ENCODE data around the gene CFAP97D2. TPM values are rescaled to one million over a fixed set of nuclear protein-coding genes. Genes with fewer than 3 reads are reported as not detected.
A peak's percentile ranks its signal among the peaks of the same experiment; 100 is the strongest.

CFAP97D2 gene
- total RNA-seq, 1 experiment from 2014 or later = not detected

DNA sequence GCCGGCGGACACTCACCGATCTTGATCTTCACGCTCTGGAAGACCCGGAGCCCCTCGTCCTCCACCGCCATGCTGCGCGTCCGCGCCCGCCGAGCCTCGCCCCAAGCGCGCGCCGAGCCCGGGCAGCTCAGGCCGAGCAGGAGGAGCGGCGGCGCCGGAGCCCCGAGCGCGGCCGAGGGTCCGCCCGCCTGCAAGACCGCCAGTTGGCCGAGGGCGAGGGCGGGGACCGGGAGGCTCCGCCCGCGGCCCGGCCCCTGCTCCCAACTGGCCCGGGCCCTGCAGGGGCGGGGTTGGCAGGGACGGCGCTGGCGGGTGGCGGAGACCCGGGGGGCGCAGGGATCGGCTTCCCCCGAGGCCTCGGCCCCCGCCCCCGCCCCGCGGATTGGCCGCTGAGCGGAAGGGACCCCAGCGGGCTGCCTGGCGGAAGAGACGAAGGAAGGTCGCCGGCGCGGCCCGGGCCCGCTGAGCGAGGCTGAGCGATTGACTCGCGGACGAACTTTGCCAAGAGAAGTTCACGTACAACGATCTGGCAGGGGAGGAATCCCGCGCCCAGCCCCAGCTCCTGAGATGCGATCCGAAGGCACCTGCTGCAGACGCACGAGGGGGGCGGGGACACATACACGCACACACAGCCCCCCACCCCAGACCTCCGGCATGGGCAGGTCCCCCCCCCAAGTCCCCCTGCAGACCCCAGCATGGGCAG lies 46.5 kb upstream of the CFAP97D2 start, which contains the start of gene RASA3:
Gene RASA3 (minus strand): TSS at position 205 of the 703 bp plus-strand sequence. CDS start 134 bp downstream, at position 71.
- ChIA-PET POLR2A (no interaction called here), CTCF (interaction anchor here (2.5 kb wide), 1 partner anchor 20 kb away, joined by 8 read pairs; no protein-coding TSS in a partner anchor)
- DNase-seq (ENCODE audit: low spot score) = peak; percentile 83
- 0 out of 2 replicates have a peak, but pooled peaks cover under 1% of the 10 kb centered on the region for H3K36me3 Mint-ChIP-seq
- peak; percentile 89 for ATAC-seq
- H3K27me3 Mint-ChIP-seq (ENCODE audit: low read depth) = peaks cover 10% of the 10 kb centered on the region
- H3K4me3 Mint-ChIP-seq = peak within 1 kb of the TSS; percentile 93
- peaks cover 46% of the 10 kb centered on the region for H3K4me1 Mint-ChIP-seq
- peak within 1 kb of the TSS; percentile 46; the same call in 1 of the 2 replicates for H3K27ac Mint-ChIP-seq
- H3K9me3 Mint-ChIP-seq = peaks cover 3% of the 10 kb centered on the region; the same call in 1 of the 2 replicates
- TF ChIP-seq, protein P1, sequence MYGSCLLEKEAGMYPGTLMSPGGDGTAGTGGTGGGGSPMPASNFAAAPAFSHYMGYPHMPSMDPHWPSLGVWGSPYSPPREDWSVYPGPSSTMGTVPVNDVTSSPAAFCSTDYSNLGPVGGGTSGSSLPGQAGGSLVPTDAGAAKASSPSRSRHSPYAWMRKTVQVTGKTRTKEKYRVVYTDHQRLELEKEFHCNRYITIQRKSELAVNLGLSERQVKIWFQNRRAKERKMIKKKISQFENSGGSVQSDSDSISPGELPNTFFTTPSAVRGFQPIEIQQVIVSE (CRISPR knock-in tag; IDR thresholded peaks at IDR 0.05; ENCODE audit: borderline replicate concordance) = no peak
- TF ChIP-seq FOXK1 (CRISPR knock-in tag; IDR thresholded peaks at IDR 0.05) = no peak
- TF ChIP-seq, protein P2, sequence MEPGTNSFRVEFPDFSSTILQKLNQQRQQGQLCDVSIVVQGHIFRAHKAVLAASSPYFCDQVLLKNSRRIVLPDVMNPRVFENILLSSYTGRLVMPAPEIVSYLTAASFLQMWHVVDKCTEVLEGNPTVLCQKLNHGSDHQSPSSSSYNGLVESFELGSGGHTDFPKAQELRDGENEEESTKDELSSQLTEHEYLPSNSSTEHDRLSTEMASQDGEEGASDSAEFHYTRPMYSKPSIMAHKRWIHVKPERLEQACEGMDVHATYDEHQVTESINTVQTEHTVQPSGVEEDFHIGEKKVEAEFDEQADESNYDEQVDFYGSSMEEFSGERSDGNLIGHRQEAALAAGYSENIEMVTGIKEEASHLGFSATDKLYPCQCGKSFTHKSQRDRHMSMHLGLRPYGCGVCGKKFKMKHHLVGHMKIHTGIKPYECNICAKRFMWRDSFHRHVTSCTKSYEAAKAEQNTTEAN (CRISPR knock-in tag; IDR thresholded peaks at IDR 0.05) = 0 out of 2 replicates have a peak, but pooled peaks have one; percentile 22
- TF ChIP-seq, protein P3, sequence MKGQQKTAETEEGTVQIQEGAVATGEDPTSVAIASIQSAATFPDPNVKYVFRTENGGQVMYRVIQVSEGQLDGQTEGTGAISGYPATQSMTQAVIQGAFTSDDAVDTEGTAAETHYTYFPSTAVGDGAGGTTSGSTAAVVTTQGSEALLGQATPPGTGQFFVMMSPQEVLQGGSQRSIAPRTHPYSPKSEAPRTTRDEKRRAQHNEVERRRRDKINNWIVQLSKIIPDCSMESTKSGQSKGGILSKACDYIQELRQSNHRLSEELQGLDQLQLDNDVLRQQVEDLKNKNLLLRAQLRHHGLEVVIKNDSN (CRISPR knock-in tag; IDR thresholded peaks at IDR 0.05) = no peak
- no peak for TF ChIP-seq FOXP1 (CRISPR knock-in tag; IDR thresholded peaks at IDR 0.05; ENCODE audit: borderline replicate concordance)
- TF ChIP-seq, protein P4, sequence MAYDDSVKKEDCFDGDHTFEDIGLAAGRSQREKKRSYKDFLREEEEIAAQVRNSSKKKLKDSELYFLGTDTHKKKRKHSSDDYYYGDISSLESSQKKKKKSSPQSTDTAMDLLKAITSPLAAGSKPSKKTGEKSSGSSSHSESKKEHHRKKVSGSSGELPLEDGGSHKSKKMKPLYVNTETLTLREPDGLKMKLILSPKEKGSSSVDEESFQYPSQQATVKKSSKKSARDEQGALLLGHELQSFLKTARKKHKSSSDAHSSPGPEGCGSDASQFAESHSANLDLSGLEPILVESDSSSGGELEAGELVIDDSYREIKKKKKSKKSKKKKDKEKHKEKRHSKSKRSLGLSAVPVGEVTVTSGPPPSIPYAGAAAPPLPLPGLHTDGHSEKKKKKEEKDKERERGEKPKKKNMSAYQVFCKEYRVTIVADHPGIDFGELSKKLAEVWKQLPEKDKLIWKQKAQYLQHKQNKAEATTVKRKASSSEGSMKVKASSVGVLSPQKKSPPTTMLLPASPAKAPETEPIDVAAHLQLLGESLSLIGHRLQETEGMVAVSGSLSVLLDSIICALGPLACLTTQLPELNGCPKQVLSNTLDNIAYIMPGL (CRISPR knock-in tag; IDR thresholded peaks at IDR 0.05) = 0 out of 2 replicates have a peak, but pooled peaks have one; percentile 6
- TF ChIP-seq, protein P5, sequence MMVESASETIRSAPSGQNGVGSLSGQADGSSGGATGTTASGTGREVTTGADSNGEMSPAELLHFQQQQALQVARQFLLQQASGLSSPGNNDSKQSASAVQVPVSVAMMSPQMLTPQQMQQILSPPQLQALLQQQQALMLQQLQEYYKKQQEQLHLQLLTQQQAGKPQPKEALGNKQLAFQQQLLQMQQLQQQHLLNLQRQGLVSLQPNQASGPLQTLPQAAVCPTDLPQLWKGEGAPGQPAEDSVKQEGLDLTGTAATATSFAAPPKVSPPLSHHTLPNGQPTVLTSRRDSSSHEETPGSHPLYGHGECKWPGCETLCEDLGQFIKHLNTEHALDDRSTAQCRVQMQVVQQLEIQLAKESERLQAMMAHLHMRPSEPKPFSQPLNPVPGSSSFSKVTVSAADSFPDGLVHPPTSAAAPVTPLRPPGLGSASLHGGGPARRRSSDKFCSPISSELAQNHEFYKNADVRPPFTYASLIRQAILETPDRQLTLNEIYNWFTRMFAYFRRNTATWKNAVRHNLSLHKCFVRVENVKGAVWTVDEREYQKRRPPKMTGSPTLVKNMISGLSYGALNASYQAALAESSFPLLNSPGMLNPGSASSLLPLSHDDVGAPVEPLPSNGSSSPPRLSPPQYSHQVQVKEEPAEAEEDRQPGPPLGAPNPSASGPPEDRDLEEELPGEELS (CRISPR knock-in tag; IDR thresholded peaks at IDR 0.05) = peak; percentile 22; the same call in 1 of the 2 replicates
- TF ChIP-seq, protein P6, sequence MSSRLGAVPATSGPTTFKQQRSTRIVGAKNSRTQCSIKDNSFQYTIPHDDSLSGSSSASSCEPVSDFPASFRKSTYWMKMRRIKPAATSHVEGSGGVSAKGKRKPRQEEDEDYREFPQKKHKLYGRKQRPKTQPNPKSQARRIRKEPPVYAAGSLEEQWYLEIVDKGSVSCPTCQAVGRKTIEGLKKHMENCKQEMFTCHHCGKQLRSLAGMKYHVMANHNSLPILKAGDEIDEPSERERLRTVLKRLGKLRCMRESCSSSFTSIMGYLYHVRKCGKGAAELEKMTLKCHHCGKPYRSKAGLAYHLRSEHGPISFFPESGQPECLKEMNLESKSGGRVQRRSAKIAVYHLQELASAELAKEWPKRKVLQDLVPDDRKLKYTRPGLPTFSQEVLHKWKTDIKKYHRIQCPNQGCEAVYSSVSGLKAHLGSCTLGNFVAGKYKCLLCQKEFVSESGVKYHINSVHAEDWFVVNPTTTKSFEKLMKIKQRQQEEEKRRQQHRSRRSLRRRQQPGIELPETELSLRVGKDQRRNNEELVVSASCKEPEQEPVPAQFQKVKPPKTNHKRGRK (CRISPR knock-in tag; IDR thresholded peaks at IDR 0.05; ENCODE audit: borderline replicate concordance) = no peak
- TF ChIP-seq ZNF396 (CRISPR knock-in tag; IDR thresholded peaks at IDR 0.05; ENCODE audit: borderline replicate concordance) = no peak
- TF ChIP-seq GRHL2 (CRISPR knock-in tag; IDR thresholded peaks at IDR 0.05; ENCODE audit: insufficient replicate concordance, severe bottlenecking) = no peak
- TF ChIP-seq, protein P7, sequence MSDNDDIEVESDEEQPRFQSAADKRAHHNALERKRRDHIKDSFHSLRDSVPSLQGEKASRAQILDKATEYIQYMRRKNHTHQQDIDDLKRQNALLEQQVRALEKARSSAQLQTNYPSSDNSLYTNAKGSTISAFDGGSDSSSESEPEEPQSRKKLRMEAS (CRISPR knock-in tag; IDR thresholded peaks at IDR 0.05) = peak; percentile 68; the same call in 1 of the 2 replicates
- TF ChIP-seq, protein P8, sequence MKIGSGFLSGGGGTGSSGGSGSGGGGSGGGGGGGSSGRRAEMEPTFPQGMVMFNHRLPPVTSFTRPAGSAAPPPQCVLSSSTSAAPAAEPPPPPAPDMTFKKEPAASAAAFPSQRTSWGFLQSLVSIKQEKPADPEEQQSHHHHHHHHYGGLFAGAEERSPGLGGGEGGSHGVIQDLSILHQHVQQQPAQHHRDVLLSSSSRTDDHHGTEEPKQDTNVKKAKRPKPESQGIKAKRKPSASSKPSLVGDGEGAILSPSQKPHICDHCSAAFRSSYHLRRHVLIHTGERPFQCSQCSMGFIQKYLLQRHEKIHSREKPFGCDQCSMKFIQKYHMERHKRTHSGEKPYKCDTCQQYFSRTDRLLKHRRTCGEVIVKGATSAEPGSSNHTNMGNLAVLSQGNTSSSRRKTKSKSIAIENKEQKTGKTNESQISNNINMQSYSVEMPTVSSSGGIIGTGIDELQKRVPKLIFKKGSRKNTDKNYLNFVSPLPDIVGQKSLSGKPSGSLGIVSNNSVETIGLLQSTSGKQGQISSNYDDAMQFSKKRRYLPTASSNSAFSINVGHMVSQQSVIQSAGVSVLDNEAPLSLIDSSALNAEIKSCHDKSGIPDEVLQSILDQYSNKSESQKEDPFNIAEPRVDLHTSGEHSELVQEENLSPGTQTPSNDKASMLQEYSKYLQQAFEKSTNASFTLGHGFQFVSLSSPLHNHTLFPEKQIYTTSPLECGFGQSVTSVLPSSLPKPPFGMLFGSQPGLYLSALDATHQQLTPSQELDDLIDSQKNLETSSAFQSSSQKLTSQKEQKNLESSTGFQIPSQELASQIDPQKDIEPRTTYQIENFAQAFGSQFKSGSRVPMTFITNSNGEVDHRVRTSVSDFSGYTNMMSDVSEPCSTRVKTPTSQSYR (CRISPR knock-in tag; IDR thresholded peaks at IDR 0.05) = no peak
- TF ChIP-seq SP1 (CRISPR knock-in tag; conservative IDR thresholded peaks at IDR 0.05) = peak; percentile 85
- TF ChIP-seq, protein P9, sequence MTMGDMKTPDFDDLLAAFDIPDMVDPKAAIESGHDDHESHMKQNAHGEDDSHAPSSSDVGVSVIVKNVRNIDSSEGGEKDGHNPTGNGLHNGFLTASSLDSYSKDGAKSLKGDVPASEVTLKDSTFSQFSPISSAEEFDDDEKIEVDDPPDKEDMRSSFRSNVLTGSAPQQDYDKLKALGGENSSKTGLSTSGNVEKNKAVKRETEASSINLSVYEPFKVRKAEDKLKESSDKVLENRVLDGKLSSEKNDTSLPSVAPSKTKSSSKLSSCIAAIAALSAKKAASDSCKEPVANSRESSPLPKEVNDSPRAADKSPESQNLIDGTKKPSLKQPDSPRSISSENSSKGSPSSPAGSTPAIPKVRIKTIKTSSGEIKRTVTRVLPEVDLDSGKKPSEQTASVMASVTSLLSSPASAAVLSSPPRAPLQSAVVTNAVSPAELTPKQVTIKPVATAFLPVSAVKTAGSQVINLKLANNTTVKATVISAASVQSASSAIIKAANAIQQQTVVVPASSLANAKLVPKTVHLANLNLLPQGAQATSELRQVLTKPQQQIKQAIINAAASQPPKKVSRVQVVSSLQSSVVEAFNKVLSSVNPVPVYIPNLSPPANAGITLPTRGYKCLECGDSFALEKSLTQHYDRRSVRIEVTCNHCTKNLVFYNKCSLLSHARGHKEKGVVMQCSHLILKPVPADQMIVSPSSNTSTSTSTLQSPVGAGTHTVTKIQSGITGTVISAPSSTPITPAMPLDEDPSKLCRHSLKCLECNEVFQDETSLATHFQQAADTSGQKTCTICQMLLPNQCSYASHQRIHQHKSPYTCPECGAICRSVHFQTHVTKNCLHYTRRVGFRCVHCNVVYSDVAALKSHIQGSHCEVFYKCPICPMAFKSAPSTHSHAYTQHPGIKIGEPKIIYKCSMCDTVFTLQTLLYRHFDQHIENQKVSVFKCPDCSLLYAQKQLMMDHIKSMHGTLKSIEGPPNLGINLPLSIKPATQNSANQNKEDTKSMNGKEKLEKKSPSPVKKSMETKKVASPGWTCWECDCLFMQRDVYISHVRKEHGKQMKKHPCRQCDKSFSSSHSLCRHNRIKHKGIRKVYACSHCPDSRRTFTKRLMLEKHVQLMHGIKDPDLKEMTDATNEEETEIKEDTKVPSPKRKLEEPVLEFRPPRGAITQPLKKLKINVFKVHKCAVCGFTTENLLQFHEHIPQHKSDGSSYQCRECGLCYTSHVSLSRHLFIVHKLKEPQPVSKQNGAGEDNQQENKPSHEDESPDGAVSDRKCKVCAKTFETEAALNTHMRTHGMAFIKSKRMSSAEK (CRISPR knock-in tag; IDR thresholded peaks at IDR 0.05; ENCODE audit: borderline replicate concordance) = no peak
- 0 out of 2 replicates have a peak, but pooled peaks have one; percentile 43 for TF ChIP-seq TP53 (CRISPR knock-in tag; IDR thresholded peaks at IDR 0.05)
- no peak for TF ChIP-seq ZNF121 (CRISPR knock-in tag; IDR thresholded peaks at IDR 0.05)
- no peak for TF ChIP-seq ZNF219 (CRISPR knock-in tag; IDR thresholded peaks at IDR 0.05; ENCODE audit: borderline replicate concordance)
- TF ChIP-seq, protein P10, sequence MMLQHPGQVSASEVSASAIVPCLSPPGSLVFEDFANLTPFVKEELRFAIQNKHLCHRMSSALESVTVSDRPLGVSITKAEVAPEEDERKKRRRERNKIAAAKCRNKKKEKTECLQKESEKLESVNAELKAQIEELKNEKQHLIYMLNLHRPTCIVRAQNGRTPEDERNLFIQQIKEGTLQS (CRISPR knock-in tag; conservative IDR thresholded peaks at IDR 0.05) = no peak
- no peak for TF ChIP-seq NFATC4 (CRISPR knock-in tag; IDR thresholded peaks at IDR 0.05)

Data from WTC11 (cell line).